22Rv1 (cell line): Measurements from ENCODE around the gene C2CD2.

Experiments used
- CTCF ChIP-seq: fragments of 450-650 bp; IDR thresholded peaks from 2 replicates; pipeline ENCODE4 v1.5.1; 2017; ENCODE audit warnings: mild to moderate bottlenecking
- ZFX ChIP-seq: fragments of 450-650 bp; IDR thresholded peaks from 2 replicates; pipeline ENCODE4 v1.6.1; 2017; ENCODE audit warnings: antibody characterized with exemption, borderline replicate concordance

DNA sequence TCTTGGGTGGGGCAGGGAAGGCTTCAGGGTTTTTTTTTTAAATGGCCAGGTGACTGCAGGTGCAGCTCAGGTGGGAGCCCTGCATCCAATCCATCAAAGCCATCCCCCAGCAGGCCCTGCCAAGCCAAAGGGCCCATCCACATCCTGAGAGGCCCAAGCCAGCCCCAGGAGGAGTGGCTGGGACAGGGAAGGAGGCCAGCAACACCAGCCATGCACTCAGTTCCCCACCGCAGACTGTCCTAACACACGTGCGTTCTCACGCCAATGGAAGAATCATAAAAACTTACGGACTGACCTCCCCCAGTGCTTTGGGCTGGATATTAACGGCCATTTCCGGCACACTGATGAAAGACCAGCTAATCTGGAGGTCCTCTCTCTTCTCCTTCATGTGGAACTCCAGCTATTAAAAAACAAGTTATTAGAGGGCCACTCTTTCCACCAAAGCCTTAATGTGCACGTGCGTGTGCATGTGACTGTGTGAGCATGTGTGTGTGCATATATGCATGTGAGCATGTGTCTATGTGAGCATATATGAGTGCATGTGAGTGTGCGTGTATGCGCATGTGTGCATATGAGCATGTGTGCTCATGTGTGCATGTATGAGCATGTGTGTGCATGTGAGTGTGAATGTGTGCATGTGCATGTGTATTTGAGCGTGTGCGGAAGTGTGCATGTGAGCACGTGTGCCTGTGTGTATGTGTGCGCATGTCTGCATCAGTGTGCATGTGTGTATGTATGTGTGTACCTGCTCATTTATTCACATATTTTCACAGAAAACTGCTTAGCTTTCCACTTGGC lies 35.1 kb downstream of the C2CD2 start:
- no peak for TF ChIP-seq CTCF
- no peak for TF ChIP-seq ZFX
